AML-193 (cell line): ENCODE results near the gene ENSA.
A peak's percentile ranks its signal among the peaks of the same experiment; 100 is the strongest.
"Not testable (repeated sequence)": the region's sequence is repeated elsewhere in the genome, so short reads cannot be mapped to it uniquely, and the experiment has no call there.

Experiments used
- DNase-seq, 2 experiments: peaks; one replicate each; lab custom pipeline; 2025; lab: John Stamatoyannopoulos, UW

Gene ENSA

GRCh38 chr1:150580966-150581365 is 48.4 kb downstream of the ENSA start:
- not testable (repeated sequence) for DNase-seq

- no peak for DNase-seq
Measured at GRCh38 chr1:150579945-150580642, 49.3 kb downstream of the ENSA start.

- peak; percentile 92 to 94 for DNase-seq
Measured at GRCh38 chr1:150579110-150579944, 50.1 kb downstream of the ENSA start, which contains the start of gene MCL1. TSS of gene MCL1 (minus strand) at chr1:150579610. CDS start at chr1:150579530, 80 bp downstream.

GRCh38 chr1:150578272-150579109 is 50.9 kb downstream of the ENSA start:
- DNase-seq = peak; percentile 30 to 33

- no peak for DNase-seq
Measured at GRCh38 chr1:150577557-150578271, 51.7 kb downstream of the ENSA start.

- no peak for DNase-seq
Measured at GRCh38 chr1:150576794-150577556, 52.4 kb downstream of the ENSA start.

- DNase-seq = peak; percentile 14 to 17
Measured at GRCh38 chr1:150576367-150576711, 53.1 kb downstream of the ENSA start.

- no peak for DNase-seq
Measured at GRCh38 chr1:150575518-150576366, 53.7 kb downstream of the ENSA start.

- no peak for DNase-seq
Measured at GRCh38 chr1:150575072-150575489, 54.3 kb downstream of the ENSA start.

- DNase-seq = no peak
Measured at GRCh38 chr1:150574260-150575071, 54.9 kb downstream of the ENSA start.

- DNase-seq = not testable (repeated sequence)
Measured at GRCh38 chr1:150573648-150574071, 55.8 kb downstream of the ENSA start.

GRCh38 chr1:150572918-150573647 is 56.3 kb downstream of the ENSA start:
- DNase-seq = no peak
